ENCODE results near the gene MBD3L2B.

- TF ChIP-seq POLR2A (IDR thresholded peaks at IDR 0.05; ENCODE audit: low read length) (no peak), GATA1 (IDR thresholded peaks at IDR 0.05; ENCODE audit: low read depth, low read length) (no peak)
Observed at GRCh38 chr19:7068599-7068998, 47.4 kb upstream of the MBD3L2B start.

Data from erythroblast (primary cell).